Uterus (tissue), 2 donors: Measurements from ENCODE around the gene KRTAP4-7.

ENCODE experiments used
- CTCF ChIP-seq, 4 experiments: fragments of 200-600 bp in 2 of 4; fragments of 450-650 bp in 2 of 4; sonication (generic) in 2 of 4; IDR thresholded peaks; one replicate each; pipeline ENCODE4 v1.5.1; 2016 to 2019; ENCODE audit warnings: antibody characterized with exemption in 4 of 4, mild to moderate bottlenecking in 2 of 4, moderate library complexity in 1 of 4
- POLR2A ChIP-seq, 2 donors: fragments of 450-650 bp; IDR thresholded peaks; one replicate each; pipeline ENCODE4 v1.6.1; 2016; ENCODE audit warnings: antibody characterized with exemption in 2 of 2, mild to moderate bottlenecking in 1 of 2, moderate library complexity in 1 of 2

GRCh38 chr17:41107941-41108450, 24.0 kb downstream of the KRTAP4-7 start:
- no peak for TF ChIP-seq CTCF (IDR thresholded peaks at IDR 0.05)
- TF ChIP-seq POLR2A (IDR thresholded peaks at IDR 0.05), result no peak
